ENCODE results near the gene TXK. TPM values are rescaled to one million over a fixed set of nuclear protein-coding genes. Genes with fewer than 3 reads are reported as not detected.

TXK gene
- total RNA-seq, 1 experiment from 2014 or later, result 0.39 TPM

GRCh38 chr4:48079972-48080391 lies 54.1 kb downstream of the TXK start:
- no peak overlapping the region for H3K9ac ChIP-seq (ENCODE audit: extremely low read depth, insufficient read length, low read length)
- H3K27ac Mint-ChIP-seq, result no peak overlapping the region
- WGBS (ENCODE audit: extremely low coverage, insufficient read length, low lambda C conversion rate), result no CpG with 5 or more reads among the region's 3 CpGs

More at GRCh38 chr4:48079972-48080391, 54.1 kb downstream of the TXK start:
- Histone ChIP-seq H3K4me2 (ENCODE audit: insufficient read depth, insufficient read length, low read length) (no peak overlapping the region), H2BK15ac (ENCODE audit: low read depth, low read length) (no peak overlapping the region), H3K4ac (ENCODE audit: low read depth, low read length) (no peak overlapping the region), H3K23ac (ENCODE audit: insufficient read length, low read depth, low read length) (no peak overlapping the region), H4K91ac (ENCODE audit: insufficient read length, low read depth, low read length) (no peak overlapping the region), H3K79me1 (ENCODE audit: insufficient read depth, low read depth, low read length, poor library complexity, severe bottlenecking) (no peaks in the 10 kb centered on the region), H4K5ac (ENCODE audit: insufficient read length, low read depth, low read length) (no peak overlapping the region), H3K27me3 (ENCODE audit: insufficient read depth, low read length) (no peaks in the 10 kb centered on the region), H3K79me2 (ENCODE audit: insufficient read depth, low read length) (no peaks in the 10 kb centered on the region), H3K23me2 (ENCODE audit: insufficient read length, low read depth, low read length, poor library complexity, severe bottlenecking) (no peaks in the 10 kb centered on the region), H3K56ac (ENCODE audit: insufficient read length, low read depth, low read length) (no peak overlapping the region), H3K27ac (ENCODE audit: insufficient read length, low read depth, low read length) (no peak overlapping the region), H2BK120ac (ENCODE audit: low read depth, low read length, poor library complexity, severe bottlenecking) (no peak overlapping the region), H4K8ac (replicated peaks; ENCODE audit: insufficient read length, low read depth, low read length) (no peak overlapping the region), H2BK5ac (ENCODE audit: insufficient read length, low read length) (no peak overlapping the region), H2AK5ac (ENCODE audit: insufficient read length, low read length) (no peak overlapping the region), H3K4me1 (ENCODE audit: insufficient read depth, low read length) (no peaks in the 10 kb centered on the region), H3K18ac (ENCODE audit: insufficient read length, low read depth, low read length) (no peak overlapping the region), H4K20me1 (ENCODE audit: control insufficient read depth, insufficient read depth, insufficient read length) (no peaks in the 10 kb centered on the region), H2BK20ac (ENCODE audit: low read depth, low read length, poor library complexity, severe bottlenecking) (no peak overlapping the region), H2AFZ (ENCODE audit: low read length) (no peak overlapping the region), H3K9me3 (ENCODE audit: control insufficient read depth, low read depth, low read length) (no peaks in the 10 kb centered on the region), H3T11ph (ENCODE audit: low read length) (no peak overlapping the region), H2BK12ac (ENCODE audit: insufficient read length, low read depth, low read length) (no peak overlapping the region), H3K14ac (ENCODE audit: insufficient read depth, low read length) (no peak overlapping the region)
- Mint-ChIP-seq H3K4me3 (no peak overlapping the region), H3K4me1 (no peaks in the 10 kb centered on the region; a peak in 1 of 4 replicates), H3K36me3 (ENCODE audit: insufficient read depth in 1 of 3, low read depth in 3 of 3) (no peaks in the 10 kb centered on the region), H3K27me3 (ENCODE audit: low read depth) (no peaks in the 10 kb centered on the region), H3K9me3 (no peaks in the 10 kb centered on the region)
- TF ChIP-seq, protein P1, sequence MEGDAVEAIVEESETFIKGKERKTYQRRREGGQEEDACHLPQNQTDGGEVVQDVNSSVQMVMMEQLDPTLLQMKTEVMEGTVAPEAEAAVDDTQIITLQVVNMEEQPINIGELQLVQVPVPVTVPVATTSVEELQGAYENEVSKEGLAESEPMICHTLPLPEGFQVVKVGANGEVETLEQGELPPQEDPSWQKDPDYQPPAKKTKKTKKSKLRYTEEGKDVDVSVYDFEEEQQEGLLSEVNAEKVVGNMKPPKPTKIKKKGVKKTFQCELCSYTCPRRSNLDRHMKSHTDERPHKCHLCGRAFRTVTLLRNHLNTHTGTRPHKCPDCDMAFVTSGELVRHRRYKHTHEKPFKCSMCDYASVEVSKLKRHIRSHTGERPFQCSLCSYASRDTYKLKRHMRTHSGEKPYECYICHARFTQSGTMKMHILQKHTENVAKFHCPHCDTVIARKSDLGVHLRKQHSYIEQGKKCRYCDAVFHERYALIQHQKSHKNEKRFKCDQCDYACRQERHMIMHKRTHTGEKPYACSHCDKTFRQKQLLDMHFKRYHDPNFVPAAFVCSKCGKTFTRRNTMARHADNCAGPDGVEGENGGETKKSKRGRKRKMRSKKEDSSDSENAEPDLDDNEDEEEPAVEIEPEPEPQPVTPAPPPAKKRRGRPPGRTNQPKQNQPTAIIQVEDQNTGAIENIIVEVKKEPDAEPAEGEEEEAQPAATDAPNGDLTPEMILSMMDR (conservative IDR thresholded peaks at IDR 0.05), result no peak
- DNase-seq, result no peak

Data from H9 (cell line).